Right atrium auricular region (tissue), 2 donors: Measurements from ENCODE around the gene ST7. TPM values are rescaled to one million over a fixed set of nuclear protein-coding genes. Genes with fewer than 3 reads are reported as not detected.

ENCODE experiments used
- DNase-seq: peaks from one replicate; pipeline ENCODE4 v3.0.0-alpha.2; 2019; ENCODE audit warnings: low spot score
- H3K27ac ChIP-seq, 2 donors: fragments of 200-600 bp; sonication (generic); 1 replicate in 1 of 2; 2 replicates in 1 of 2; pipeline ENCODE4 v1.5.1; 2016 to 2019
- H3K27me3 ChIP-seq, 2 donors: fragments of 200-600 bp; sonication (generic); one replicate each; pipeline versions ENCODE4 v1.5.1 to v1.6.0; 2017 to 2019
- H3K36me3 ChIP-seq: fragments of 200-600 bp; sonication (generic); one replicate; pipeline ENCODE4 v1.5.1; 2016
- H3K4me1 ChIP-seq, 2 donors: fragments of 200-600 bp; sonication (generic); one replicate each; pipeline versions ENCODE4 v1.5.1 to v1.6.0; 2017 to 2019
- H3K4me3 ChIP-seq, 2 donors: fragments of 200-600 bp; sonication (generic); 1 replicate in 1 of 2; 2 replicates in 1 of 2; pipeline ENCODE4 v1.5.1; 2017 to 2019; ENCODE audit warnings: mild to moderate bottlenecking in 1 of 2, moderate library complexity in 1 of 2
- H3K9me3 ChIP-seq, 2 donors: fragments of 200-600 bp; sonication (generic); one replicate each; pipeline ENCODE4 v1.5.1; 2019
- total RNA-seq, 2 donors: library from RNA; depleted of rRNA; stranded (reverse); fragments of >200 nt; gene quantifications; one replicate each; pipeline ENCODE4 v1.1.0, GENCODE V29; 2016
- TF ChIP-seq, protein P1 (sequence below), 2 donors: fragments of 200-600 bp; sonication (generic); IDR thresholded peaks; one replicate each; pipeline ENCODE4 v1.5.1; 2019; ENCODE audit warnings: antibody characterized with exemption in 2 of 2

The ST7 gene
- total RNA-seq, 2 donors from 2014 or later, result 45.4 to 48.1 TPM

DNA sequence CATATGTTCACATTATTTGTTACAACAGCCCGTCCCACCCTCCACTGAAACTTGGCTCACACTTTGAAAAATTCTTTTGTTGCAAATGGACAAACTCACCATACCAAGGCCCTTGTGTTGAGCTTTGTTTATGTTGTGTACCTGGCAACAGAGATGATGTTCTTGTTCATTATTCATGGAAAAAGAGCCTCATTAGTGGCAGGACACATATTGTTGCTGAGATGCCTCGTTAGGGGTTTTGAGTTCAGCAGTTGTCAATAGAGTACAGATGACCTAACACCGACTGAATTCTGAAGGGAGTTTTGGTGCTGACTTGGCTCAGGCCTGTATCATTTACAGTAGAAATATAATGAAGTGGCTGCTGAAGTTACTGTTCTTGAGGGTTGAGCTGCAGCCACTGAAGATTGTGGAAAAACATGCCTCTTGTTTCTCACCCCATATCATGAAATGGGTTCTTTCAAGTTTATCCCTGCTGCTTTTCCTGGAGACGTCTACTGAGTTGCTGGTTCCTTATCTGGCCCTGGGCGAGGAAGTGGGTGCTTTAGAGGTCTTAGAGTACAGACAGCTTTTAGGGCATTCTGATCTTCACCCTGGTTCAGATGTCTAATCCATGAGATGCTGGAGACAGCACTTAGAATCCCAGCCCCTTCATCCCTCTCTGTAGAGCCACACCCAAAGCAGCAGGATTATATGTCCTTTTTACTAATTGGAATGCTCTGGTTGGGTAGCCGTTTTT is 219.9 kb downstream of the ST7 start:
- Histone ChIP-seq H3K4me3 (no peak overlapping the region), H3K36me3 (peaks cover 13% of the 10 kb centered on the region), H3K27ac (no peak overlapping the region), H3K4me1 (no peaks in the 10 kb centered on the region), H3K27me3 (no peaks in the 10 kb centered on the region), H3K9me3 (no peaks in the 10 kb centered on the region)
- DNase-seq, result no peak
- TF ChIP-seq, protein P1, sequence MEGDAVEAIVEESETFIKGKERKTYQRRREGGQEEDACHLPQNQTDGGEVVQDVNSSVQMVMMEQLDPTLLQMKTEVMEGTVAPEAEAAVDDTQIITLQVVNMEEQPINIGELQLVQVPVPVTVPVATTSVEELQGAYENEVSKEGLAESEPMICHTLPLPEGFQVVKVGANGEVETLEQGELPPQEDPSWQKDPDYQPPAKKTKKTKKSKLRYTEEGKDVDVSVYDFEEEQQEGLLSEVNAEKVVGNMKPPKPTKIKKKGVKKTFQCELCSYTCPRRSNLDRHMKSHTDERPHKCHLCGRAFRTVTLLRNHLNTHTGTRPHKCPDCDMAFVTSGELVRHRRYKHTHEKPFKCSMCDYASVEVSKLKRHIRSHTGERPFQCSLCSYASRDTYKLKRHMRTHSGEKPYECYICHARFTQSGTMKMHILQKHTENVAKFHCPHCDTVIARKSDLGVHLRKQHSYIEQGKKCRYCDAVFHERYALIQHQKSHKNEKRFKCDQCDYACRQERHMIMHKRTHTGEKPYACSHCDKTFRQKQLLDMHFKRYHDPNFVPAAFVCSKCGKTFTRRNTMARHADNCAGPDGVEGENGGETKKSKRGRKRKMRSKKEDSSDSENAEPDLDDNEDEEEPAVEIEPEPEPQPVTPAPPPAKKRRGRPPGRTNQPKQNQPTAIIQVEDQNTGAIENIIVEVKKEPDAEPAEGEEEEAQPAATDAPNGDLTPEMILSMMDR (IDR thresholded peaks at IDR 0.05), result no peak

DNA sequence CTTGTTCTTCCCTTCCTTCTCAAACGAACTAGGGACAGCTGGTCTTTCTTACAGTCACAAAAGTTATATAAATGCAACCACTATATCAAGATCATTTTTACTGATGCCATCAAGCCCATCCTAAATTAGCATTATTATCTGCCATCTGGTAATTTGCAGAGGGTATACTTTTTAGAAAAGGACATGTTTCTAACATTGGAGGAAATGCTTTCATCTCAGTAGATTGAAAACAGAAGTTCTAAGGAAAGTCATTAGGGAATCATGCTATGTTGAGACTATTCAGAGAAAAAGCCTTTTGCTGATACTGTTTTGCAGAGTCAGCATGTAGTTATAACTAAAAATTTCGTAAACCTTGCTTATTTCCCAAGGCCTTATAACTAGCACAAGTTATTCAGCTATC is 222.9 kb downstream of the ST7 start:
- Histone ChIP-seq H3K27me3 (no peaks in the 10 kb centered on the region), H3K9me3 (no peaks in the 10 kb centered on the region), H3K27ac (no peak overlapping the region), H3K4me1 (no peaks in the 10 kb centered on the region), H3K36me3 (peaks cover 9% of the 10 kb centered on the region), H3K4me3 (no peak overlapping the region)
- TF ChIP-seq, protein P1 (IDR thresholded peaks at IDR 0.05), result no peak
- DNase-seq, result no peak

DNA sequence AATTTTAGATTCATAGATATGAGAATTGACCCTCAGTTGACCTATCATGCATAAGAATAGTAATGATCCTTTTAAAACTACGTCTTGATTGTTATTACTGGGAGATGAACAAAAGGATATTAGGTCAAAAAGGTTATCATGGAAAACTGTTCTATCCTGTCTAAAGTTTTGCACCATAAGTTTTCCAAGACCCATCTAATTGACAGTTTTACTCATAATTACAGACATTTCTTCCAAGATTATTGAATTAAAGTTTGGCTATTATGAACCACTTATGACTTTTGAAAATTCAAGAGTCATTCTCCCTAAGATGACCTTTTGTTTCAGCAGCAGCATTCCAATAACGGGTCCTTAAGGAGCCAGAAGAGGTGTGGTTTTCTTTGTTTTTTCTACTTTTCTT is 225.3 kb downstream of the ST7 start:
- Histone ChIP-seq H3K27ac (no peak overlapping the region), H3K36me3 (no peaks in the 10 kb centered on the region), H3K9me3 (no peaks in the 10 kb centered on the region), H3K4me3 (no peak overlapping the region), H3K4me1 (no peaks in the 10 kb centered on the region), H3K27me3 (no peaks in the 10 kb centered on the region)
- DNase-seq, result no peak
- TF ChIP-seq, protein P1 (IDR thresholded peaks at IDR 0.05), result no peak

DNA sequence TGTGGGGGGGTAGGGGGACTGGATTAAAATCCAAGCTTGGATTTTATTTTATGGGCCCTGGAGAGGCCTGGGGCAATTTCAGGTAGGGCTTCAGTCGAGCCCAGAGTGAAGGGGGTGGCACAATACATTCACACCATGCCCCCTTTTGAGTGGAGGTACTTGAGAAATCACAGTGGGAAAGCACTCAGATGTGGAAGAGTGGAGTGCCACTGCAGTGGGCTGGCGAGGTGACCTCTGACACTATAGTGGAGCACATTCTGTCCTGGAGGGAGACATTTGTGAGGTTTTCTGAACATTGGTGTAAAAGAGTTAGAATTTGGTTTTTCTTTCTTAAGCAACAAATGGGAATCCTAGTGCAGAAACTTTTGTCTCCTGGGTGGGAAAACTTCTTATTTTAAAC is 226.4 kb downstream of the ST7 start:
- H3K36me3 ChIP-seq, result no peaks in the 10 kb centered on the region
- H3K4me1 ChIP-seq, result no peaks in the 10 kb centered on the region
- H3K4me3 ChIP-seq, result no peak overlapping the region
- DNase-seq, result no peak
- H3K9me3 ChIP-seq, result no peaks in the 10 kb centered on the region
- no peaks in the 10 kb centered on the region for H3K27me3 ChIP-seq
- TF ChIP-seq, protein P1 (IDR thresholded peaks at IDR 0.05), result no peak
- H3K27ac ChIP-seq, result no peak overlapping the region

DNA sequence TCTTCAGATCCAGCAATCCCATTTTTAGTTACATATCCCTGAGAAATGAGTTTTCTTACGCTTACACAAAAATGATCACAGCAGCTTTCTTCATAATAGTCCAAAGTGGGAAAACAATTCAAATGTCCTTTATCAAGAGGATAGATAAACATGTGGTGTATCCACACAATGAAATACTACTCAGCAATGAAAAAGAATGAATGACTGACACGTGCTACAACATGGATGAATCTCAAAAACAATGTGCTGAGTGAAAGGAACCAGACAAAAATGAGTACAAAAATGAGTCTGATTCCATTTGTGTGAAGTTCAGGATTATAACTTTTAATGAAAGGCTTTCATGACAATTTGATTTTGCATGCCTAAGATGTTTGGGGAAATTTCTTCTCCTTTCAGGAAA is 230.4 kb downstream of the ST7 start:
- no peaks in the 10 kb centered on the region for H3K36me3 ChIP-seq
- no peak overlapping the region for H3K4me3 ChIP-seq
- no peaks in the 10 kb centered on the region for H3K9me3 ChIP-seq
- no peak overlapping the region for H3K27ac ChIP-seq
- DNase-seq, result no peak
- H3K4me1 ChIP-seq, result no peaks in the 10 kb centered on the region
- TF ChIP-seq, protein P1 (IDR thresholded peaks at IDR 0.05), result no peak
- no peaks in the 10 kb centered on the region for H3K27me3 ChIP-seq

DNA sequence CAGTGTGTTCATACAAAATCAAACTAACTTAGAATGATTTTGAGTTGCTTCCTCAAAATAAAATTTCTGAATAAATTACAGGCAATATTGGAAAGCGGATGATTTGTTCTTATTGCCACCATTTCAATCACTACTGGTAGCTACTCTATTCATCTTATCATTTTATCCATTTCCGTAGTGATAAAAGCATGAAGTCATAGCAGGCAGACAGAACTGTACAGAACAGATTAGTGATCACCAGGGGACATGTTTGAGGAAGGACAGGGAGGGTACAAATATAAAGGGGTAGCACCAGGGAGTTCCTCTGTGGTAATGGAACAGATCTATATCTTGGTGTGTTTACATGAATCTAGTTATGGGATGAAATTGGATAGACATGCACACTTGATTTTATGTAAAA is 231.1 kb downstream of the ST7 start:
- no peaks in the 10 kb centered on the region for H3K9me3 ChIP-seq
- TF ChIP-seq, protein P1 (IDR thresholded peaks at IDR 0.05), result no peak
- H3K27me3 ChIP-seq, result no peaks in the 10 kb centered on the region

More for the DNA sequence above, 231.1 kb downstream of the ST7 start:
- Histone ChIP-seq H3K4me1 (no peaks in the 10 kb centered on the region), H3K36me3 (peaks cover 2% of the 10 kb centered on the region), H3K27ac (no peak overlapping the region), H3K4me3 (no peak overlapping the region)
- DNase-seq, result no peak
